H54 (cell line): Measurements from ENCODE around the gene HDGFL2.

Experiments
- DNase-seq: peaks from one replicate; pipeline ENCODE4 v3.0.0; 2011; ENCODE audit warnings: low spot score, mixed read lengths; ENCODE audit not compliant: insufficient read length
- FAIRE-seq: peaks from 3 replicates; lab custom pipeline; 2011; peaks lifted over from hg19 to GRCh38; lab: Jason Lieb, UNC
- POLR2A ChIP-seq: IDR thresholded peaks from 2 replicates; pipeline ENCODE4 v1.6.1; 2011; ENCODE audit warnings: low read depth, mild to moderate bottlenecking, low read length

HDGFL2 gene

GRCh38 chr19:4542896-4543841 is 71.1 kb downstream of the HDGFL2 start:
- DNase-seq: no peak
- TF ChIP-seq POLR2A: no peak
- no peak for FAIRE-seq

- no peak for TF ChIP-seq POLR2A
These were observed 71.9 kb downstream of the HDGFL2 start for GRCh38 chr19:4543842-4544647.

GRCh38 chr19:4547303-4548237 is 75.5 kb downstream of the HDGFL2 start:
- no peak for FAIRE-seq
- no peak for TF ChIP-seq POLR2A
- DNase-seq: no peak

More at GRCh38 chr19:4543842-4544647, 71.9 kb downstream of the HDGFL2 start:
- no peak for FAIRE-seq
- no peak for DNase-seq

DNA sequence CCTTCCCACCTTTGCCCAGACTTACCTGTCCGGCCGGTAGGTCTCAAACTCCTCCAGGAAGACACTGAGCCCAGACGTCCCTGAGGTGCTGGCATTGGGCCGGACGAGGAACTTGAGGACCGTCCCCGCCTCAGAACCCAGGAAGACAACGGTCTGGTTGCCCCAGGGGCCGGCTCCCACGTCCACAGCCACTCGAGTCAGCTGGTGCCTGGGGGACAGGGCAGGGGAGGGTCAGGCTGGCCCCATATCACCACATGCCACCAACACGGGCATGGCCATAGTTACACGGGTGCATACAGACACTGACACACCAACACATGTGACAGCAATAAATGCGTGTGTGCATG is 76.1 kb downstream of the HDGFL2 start:
- TF ChIP-seq POLR2A: no peak
- DNase-seq (no peak), FAIRE-seq (no peak)

DNA sequence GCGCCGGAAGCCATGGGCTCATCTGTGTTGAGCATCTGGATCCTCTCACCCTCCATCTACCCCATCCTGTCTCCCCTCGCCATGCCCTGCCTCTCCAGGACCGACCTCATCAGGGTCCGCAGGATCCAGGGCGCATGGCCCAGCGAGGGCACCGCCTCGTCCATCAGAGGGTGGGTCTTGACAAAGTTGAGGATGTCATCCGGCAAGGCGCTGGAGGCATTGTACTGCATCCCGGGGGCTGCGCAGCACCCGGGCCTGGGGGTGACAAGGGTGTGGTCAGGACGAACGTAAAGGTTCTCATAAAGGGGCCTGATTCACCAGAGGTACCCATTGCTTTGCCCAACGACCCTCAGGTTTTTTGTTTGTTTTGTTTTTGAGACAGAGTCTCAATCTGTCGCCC is 77.9 kb downstream of the HDGFL2 start:
- FAIRE-seq (no peak), DNase-seq (no peak)
- no peak for TF ChIP-seq POLR2A

- FAIRE-seq (no peak), DNase-seq (no peak)
- TF ChIP-seq POLR2A: no peak
These were observed 78.5 kb downstream of the HDGFL2 start for GRCh38 chr19:4550479-4551050.
